GM18505 (cell line): ENCODE results near the gene UNC80.
"Not testable (repeated sequence)": the region's sequence is repeated elsewhere in the genome, so short reads cannot be mapped to it uniquely, and the experiment has no call there.

ENCODE experiments used
- ATAC-seq: cut with Tn5 transposase; IDR thresholded peaks from one replicate; pipeline ENCODE4 v1.9.1; 2021; ENCODE audit not compliant: unreplicated experiment
- POLR2A ChIP-seq: IDR thresholded peaks from 4 replicates; pipeline ENCODE4 v1.6.1; 2011; ENCODE audit warnings: borderline replicate concordance; ENCODE audit not compliant: insufficient read depth, insufficient read length; ENCODE audit errors: extremely low read depth

The UNC80 gene

DNA sequence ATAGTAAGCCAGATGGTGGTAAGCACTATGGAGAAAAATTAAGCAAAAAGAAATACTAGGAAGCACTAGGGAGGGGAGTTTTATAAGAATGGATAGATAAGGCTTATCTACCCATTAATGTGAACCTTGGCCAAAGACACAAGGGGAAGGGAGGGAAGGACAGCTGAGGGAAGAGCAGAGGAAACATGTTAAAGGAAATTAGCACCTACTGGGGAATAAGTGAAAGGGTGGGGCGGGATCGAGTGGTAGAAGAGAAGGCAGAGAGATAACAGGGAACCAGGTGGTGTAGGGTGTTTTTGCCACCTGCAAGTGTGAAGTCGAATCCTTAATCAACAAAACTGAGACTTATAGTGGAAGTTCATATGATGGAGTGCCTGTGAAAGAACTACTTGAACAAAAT, 1.7 kb downstream of the UNC80 start:
- ATAC-seq, result no peak
- TF ChIP-seq POLR2A, result no peak

DNA sequence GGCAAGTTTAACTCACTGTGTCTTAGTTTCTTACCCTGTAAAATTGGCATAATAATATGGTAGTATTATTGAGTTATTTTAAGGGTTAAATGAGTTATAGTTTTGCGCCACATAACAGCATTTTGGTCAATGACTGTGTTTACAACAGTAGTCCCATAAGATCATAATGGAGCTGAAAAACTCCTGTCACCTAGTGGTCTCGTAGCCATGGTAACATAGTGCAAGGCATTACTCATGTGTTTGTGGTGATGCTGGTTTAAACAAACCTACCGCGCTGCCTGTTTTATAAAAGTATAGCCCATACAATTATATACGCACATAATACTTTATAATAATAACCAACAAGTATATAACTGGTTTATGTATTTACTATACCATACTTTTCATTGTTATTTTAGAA, 15.8 kb downstream of the UNC80 start:
- no peak for TF ChIP-seq POLR2A
- ATAC-seq, result no peak

DNA sequence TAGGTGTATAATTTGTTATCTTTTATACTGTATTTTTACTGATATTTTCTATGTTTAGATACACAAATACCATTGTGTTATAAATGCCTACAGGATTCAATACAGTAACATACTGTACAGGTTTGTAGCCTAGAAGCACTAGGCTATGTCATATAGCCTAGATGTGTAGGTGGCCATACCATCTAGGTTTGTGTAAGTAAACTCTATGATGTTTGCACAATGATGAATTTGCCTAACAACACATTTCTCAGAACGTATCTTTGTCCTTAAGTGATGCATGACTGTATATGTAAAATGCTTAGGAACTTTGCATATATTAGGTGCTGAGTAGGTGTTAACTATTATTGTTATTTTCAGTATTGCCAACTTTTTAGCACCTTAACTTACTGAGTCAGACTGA, 17.3 kb downstream of the UNC80 start:
- TF ChIP-seq POLR2A, result no peak
- ATAC-seq, result no peak

DNA sequence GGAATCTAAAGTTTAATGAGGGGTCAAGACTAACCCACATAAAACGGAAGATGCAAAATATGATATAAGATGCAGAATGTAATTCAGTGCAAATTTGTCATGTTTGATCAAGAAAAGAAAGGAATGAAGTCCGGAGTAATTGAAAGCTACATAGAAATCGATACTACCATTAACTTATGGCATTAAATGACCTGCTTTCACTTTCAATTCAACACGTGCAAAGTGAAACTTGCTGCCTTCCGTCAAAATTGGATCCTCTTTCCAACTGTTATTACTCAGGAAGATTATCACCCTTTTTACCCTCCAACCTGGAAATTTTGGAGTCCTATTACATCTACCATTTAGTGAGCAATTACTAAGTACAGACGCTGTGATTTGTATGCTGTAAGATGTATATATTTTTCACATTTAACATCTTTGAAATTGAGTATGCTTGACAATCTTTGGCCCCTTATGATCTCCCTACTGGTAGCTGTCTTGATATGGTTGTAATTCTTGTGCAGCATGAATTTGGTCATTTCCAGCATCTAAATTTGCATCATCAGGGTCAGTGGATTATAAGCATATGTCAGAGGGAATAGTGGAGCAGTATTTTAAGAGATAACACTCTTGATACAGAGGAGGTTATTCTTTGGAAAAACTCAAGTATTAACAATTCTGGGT, 18.6 kb downstream of the UNC80 start:
- no peak for TF ChIP-seq POLR2A
- ATAC-seq, result no peak

DNA sequence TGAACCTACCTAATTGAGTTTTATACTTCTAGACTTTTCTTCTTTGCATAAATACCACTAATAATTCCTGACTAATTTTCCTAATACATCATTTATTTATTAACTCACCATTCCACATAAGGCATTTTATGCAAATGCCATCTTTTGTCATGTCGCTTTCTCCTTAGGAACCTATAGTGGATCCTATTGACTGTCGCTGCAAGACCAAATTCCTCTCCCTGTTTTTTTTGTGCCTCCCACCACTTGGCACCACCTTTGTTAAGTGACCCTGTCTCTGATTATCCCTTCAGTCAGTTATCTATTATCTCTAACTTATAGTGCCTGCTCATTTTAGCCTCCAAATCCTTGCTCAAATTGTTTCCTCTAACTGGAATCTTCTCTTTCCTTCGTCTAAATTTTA, 19.5 kb downstream of the UNC80 start:
- no peak for TF ChIP-seq POLR2A
- ATAC-seq, result no peak

DNA sequence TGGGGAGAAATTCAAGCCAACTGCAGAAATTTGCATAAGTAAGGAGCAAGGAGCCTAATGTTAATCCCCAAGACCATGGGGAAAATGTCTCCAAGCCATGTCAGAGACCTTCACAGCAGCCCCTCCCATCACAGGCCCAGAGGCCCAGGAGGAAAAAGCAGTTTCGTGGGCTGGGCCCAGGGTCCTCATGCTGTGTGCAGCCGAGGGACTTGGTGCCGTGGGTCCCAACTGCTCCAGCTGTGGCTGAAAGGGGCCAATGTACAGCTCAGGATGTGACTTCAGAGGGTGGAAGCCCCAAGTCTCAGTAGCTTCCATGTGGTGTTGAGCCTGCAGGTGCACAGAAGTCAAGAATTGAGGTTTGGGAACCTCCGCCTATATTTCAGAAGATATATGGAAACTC, 23.8 kb downstream of the UNC80 start:
- ATAC-seq, result not testable (repeated sequence)

DNA sequence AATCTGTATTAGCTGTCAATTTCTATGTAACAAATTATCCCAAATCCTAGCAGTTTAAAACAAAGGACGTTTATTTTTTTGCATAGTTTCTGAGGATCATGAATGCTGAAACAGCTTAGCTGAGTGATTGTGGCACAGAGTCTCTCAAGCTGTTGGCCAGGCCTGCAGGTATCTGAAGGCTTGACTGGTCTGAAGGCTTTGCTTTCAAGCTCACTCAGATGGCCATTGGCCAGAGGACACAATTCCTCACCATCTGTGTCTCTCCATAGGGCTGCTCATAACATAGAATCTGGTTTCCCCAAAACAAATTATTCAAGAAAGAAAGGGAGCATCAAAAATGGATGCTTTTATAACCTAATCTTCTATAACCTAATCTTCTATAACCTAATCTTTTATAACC, 33.7 kb downstream of the UNC80 start:
- no peak for TF ChIP-seq POLR2A
- no peak for ATAC-seq

DNA sequence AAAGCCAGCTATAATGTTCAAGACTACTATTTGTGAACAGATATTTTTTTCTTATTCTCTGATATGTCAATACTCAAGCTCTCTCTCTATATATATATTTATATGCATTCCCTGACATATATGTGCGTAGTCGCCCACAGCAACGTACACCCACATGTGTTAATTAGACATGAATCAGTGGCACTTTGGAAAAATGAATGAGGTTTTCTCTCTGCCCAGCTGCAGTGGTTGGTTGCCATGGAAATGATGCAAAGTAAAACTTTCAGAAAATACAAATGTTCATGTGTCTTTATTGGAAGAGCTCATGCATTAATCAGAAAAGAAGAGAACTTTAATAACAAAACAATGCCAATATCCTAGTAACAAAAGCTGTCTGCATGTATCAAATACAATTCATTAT, 34.7 kb downstream of the UNC80 start:
- no peak for ATAC-seq
- no peak for TF ChIP-seq POLR2A

DNA sequence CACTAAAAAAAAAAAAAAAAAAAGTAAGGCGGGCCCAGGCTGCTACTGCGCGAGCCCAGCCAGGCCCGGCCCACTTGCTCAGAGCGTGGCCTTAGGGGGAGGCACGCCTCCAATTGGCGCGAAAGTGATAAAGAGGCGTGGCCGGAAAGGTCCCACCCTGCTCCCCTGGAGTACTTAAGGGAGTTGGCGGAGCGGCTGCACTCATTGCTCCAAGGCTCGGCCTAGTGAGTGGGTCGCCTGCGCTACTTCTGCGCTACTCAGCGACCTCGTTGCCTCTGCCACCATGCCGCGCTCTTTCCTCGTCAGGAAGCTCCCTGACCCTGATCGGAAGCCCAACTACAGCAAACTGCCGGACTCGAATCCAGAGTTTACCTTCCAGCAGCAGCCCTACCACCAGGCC, 36.9 kb downstream of the UNC80 start:
- no peak for ATAC-seq
- TF ChIP-seq POLR2A, result no peak

DNA sequence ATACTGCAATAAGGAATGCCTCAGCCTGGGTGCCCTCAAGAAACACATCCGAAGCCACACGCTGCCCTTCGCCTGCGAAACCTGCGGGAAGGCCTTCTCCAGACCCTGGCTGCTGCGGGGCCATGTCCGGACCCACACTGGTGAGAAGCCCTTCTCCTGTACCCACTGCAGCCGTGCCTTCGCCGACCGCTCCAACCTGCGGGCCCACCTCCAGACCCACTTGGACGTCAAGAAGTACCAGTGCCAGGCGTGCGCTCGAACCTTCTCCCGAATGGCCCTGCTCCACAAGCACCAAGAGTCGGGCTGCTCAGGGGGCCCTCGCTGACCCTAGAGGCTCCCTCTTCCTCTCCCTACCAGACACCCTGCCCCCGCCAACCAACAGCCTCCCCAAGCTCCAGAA, 37.6 kb downstream of the UNC80 start:
- no peak for TF ChIP-seq POLR2A
- no peak for ATAC-seq

DNA sequence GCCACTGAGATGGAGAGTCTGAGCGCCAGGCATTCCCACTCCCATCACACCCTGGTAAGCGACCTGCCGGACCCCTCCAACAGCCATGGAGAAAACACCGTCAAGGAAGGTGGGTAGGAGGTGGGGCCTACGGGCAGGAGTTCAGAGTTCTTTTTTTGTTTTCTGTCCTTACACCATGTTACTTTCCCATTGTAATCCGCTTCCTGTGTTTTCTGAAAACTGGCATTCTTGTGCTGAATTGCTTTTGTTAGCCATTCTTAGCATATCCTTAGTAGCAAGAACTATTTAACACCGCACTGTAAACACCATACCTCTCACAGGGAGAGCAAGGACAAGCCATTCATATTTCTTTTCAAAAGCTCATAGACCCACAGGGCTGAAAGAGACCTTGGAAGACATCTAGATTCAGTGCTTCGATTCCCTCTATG, 46.2 kb downstream of the UNC80 start:
- ATAC-seq, result no peak

DNA sequence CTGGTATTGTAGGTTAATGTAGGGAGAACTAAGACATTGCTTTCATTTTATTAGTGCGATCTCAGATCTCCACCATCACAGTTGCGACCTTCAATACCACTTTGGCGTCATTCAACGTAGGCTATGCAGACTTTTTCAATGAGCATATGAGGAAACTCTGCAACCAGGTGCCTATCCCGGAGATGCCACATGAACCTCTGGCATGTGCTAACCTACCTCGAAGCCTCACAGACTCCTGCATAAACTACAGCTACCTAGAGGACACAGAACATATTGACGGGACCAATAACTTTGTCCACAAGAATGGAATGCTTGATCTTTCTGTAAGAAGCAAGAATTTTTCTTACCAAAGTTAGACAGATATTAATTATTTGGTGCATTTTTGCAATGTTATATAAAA, 47.3 kb downstream of the UNC80 start:
- no peak for TF ChIP-seq POLR2A
- ATAC-seq, result no peak

More for the DNA sequence above, 46.2 kb downstream of the UNC80 start:
- no peak for TF ChIP-seq POLR2A

DNA sequence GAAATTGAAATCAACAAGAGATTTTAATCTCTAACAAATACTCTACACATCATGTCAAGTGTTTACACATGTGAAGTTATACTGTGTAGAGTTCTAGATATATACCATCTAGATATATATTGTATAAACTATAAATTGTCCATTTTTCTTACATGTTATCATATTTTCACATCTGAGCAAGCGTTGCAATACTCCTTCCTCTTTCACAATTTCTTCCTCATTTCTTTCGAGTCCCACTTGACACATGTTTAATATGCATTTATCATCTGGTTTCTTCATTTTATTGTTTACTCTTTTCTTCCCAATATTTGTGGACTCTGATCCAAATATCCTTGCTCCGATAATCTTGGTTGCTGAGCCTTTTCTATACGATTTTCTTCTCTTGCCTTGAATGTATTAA, 50.2 kb downstream of the UNC80 start:
- no peak for ATAC-seq
- no peak for TF ChIP-seq POLR2A

DNA sequence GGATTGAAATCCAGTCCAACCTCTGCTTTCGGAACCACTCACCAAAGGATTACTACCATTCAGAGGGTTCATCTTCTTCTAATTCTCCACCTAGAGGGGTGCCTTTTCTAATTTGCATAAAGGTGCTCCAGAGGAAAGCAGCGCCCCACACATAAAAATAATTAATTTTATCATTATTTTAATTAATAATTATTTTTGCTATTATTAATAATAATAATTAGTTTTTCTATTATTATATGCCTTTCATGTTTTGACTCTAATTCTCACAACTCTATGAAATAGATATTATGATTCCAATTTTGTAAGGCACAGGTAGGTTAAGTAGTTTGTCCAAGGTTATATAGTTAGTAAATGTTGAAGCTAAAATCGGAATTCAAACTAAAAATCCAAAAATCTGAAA, 51.9 kb downstream of the UNC80 start:
- ATAC-seq, result no peak
- TF ChIP-seq POLR2A, result no peak

DNA sequence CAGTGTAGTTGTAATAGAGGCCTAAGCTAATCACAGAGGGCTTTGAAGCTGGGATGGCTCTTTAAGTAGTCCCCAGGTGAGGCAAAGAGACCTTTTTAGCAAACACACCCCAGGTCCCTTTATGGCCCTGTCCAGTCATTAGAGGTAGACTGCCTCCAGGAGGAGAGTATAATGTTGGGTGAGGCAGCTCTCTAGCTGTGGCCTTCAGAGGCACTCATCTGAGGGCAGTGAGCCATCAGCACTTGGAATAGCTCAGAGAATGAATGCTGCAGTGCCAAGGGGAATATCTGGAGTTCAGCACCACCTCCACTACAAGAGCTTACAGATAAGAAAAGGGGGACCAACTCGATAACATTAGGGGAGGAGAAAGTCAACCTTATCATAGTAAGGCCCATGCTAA, 52.8 kb downstream of the UNC80 start:
- no peak for TF ChIP-seq POLR2A
- ATAC-seq, result no peak
